ENCODE measurements around the gene BCR. TPM values are rescaled to one million over a fixed set of nuclear protein-coding genes. Genes with fewer than 3 reads are reported as not detected.
"Not testable (repeated sequence)": the region's sequence is repeated elsewhere in the genome, so short reads cannot be mapped to it uniquely, and the experiment has no call there.

The BCR gene
- polyA plus RNA-seq, 1 experiment = 21.4 TPM

- H3K27ac ChIP-seq (ENCODE audit: low read depth, low read length) = no peak overlapping the region
- no peaks in the 10 kb centered on the region for H3K9me3 ChIP-seq (ENCODE audit: control insufficient read depth, insufficient read depth, low read length)
- ChIA-PET POLR2A (no interaction called here), CTCF (interaction anchor here (1.1 kb wide), 1 partner anchor 24 kb away, joined by 4 read pairs; no protein-coding TSS in a partner anchor)
- TF ChIP-seq CTCF (IDR thresholded peaks at IDR 0.05; ENCODE audit: low read depth, low read length) = no peak
- H3K27me3 ChIP-seq (ENCODE audit: control insufficient read depth, insufficient read depth, low read length) = peaks cover 21% of the 10 kb centered on the region
- no peak overlapping the region for H3K4me3 ChIP-seq (ENCODE audit: low read depth, low read length)
- no peak for DNase-seq (ENCODE audit: low read depth, low spot score)
Measured at GRCh38 chr22:23363683-23364082, 183.4 kb downstream of the BCR start.

GRCh38 chr22:23364389-23364788, 184.1 kb downstream of the BCR start:
- POLR2A ChIA-PET = no interaction called here
- no peak for TF ChIP-seq CTCF (IDR thresholded peaks at IDR 0.05; ENCODE audit: low read depth, low read length)
- Histone ChIP-seq H3K9me3 (ENCODE audit: control insufficient read depth, insufficient read depth, low read length) (no peaks in the 10 kb centered on the region), H3K27me3 (ENCODE audit: control insufficient read depth, insufficient read depth, low read length) (peaks cover 21% of the 10 kb centered on the region), H3K4me3 (ENCODE audit: low read depth, low read length) (no peak overlapping the region), H3K27ac (ENCODE audit: low read depth, low read length) (no peak overlapping the region)
- CTCF ChIA-PET = interaction anchor here (1.1 kb wide), 1 partner anchor 23 kb away, joined by 4 read pairs; no protein-coding TSS in a partner anchor
- no peak for DNase-seq (ENCODE audit: low read depth, low spot score)

GRCh38 chr22:23365524-23365923, 185.2 kb downstream of the BCR start:
- POLR2A ChIA-PET = no interaction called here
- H3K4me3 ChIP-seq (ENCODE audit: low read depth, low read length) = no peak overlapping the region

GRCh38 chr22:23365961-23366360, 185.7 kb downstream of the BCR start:
- no peak for TF ChIP-seq CTCF (IDR thresholded peaks at IDR 0.05; ENCODE audit: low read depth, low read length)
- Histone ChIP-seq H3K4me3 (ENCODE audit: low read depth, low read length) (no peak overlapping the region), H3K27ac (ENCODE audit: low read depth, low read length) (no peak overlapping the region), H3K27me3 (ENCODE audit: control insufficient read depth, insufficient read depth, low read length) (peaks cover 26% of the 10 kb centered on the region), H3K9me3 (ENCODE audit: control insufficient read depth, insufficient read depth, low read length) (no peaks in the 10 kb centered on the region)
- ChIA-PET POLR2A (no interaction called here), CTCF (no interaction called here)
- no peak for DNase-seq (ENCODE audit: low read depth, low spot score)

More at GRCh38 chr22:23365524-23365923, 185.2 kb downstream of the BCR start:
- Histone ChIP-seq H3K9me3 (ENCODE audit: control insufficient read depth, insufficient read depth, low read length) (no peaks in the 10 kb centered on the region), H3K27me3 (ENCODE audit: control insufficient read depth, insufficient read depth, low read length) (peaks cover 26% of the 10 kb centered on the region), H3K27ac (ENCODE audit: low read depth, low read length) (no peak overlapping the region)
- no peak for TF ChIP-seq CTCF (IDR thresholded peaks at IDR 0.05; ENCODE audit: low read depth, low read length)
- CTCF ChIA-PET = no interaction called here
- DNase-seq (ENCODE audit: low read depth, low spot score) = no peak

GRCh38 chr22:23367196-23367595, 186.9 kb downstream of the BCR start:
- POLR2A ChIA-PET; H3K4me3 ChIP-seq (ENCODE audit: low read depth, low read length); DNase-seq (ENCODE audit: low read depth, low spot score); H3K9me3 ChIP-seq (ENCODE audit: control insufficient read depth, insufficient read depth, low read length); H3K27ac ChIP-seq (ENCODE audit: low read depth, low read length): not testable (repeated sequence)
- CTCF ChIA-PET = interaction anchor here (1.4 kb wide), 1 partner anchor 19 kb away, joined by 4 read pairs; no protein-coding TSS in a partner anchor
- H3K27me3 ChIP-seq (ENCODE audit: control insufficient read depth, insufficient read depth, low read length) = peaks cover 26% of the 10 kb centered on the region

Small RNA genes within 50 kb of the gene (small RNA-seq; reads per million reads assigned to genes)
- gene BCRP8 (ENCODE audit: insufficient read length, low read depth) = not detected
- gene RF00017 (ENCODE audit: insufficient read length, low read depth) = not detected
- gene RF00066 (ENCODE audit: insufficient read length, low read depth) = not detected
- gene RN7SL263P (ENCODE audit: insufficient read length, low read depth) = not detected

Other genes starting within 250 kb of the BCR start
- 0.25 and 0.46 TPM in 2 replicates for gene GNAZ, start 110.0 kb upstream of the BCR start, polyA plus RNA-seq (2011; rRNA removed)
- 0.21 TPM in 1 of 2 replicates, not detected in the other for gene RSPH14, start 38.5 kb upstream of the BCR start, polyA plus RNA-seq (2011; rRNA removed)
- 2.6 and 3.5 TPM in 2 replicates for gene RAB36, start 35.0 kb upstream of the BCR start, polyA plus RNA-seq (2011; rRNA removed)